Lower lobe of right lung (tissue), 2 donors: ENCODE data around the gene ZNF451. TPM values are rescaled to one million over a fixed set of nuclear protein-coding genes. Genes with fewer than 3 reads are reported as not detected.

Experiments used
- ATAC-seq, 2 donors: fragments of 200-7000 bp; cut with Tn5 transposase; one replicate each; pipeline ENCODE4 v1.9.1; 2020 to 2022; ENCODE audit warnings: mild to moderate bottlenecking in 2 of 2, moderate library complexity in 2 of 2
- DNase-seq: peaks from one replicate; pipeline ENCODE4 v3.0.0-alpha.2; 2020
- H3K27ac ChIP-seq: fragments of 200-600 bp; one replicate; pipeline ENCODE4 v1.8.0; 2022
- H3K27me3 ChIP-seq: fragments of 200-600 bp; one replicate; pipeline ENCODE4 v1.8.0; 2022; ENCODE audit warnings: low read depth
- H3K36me3 ChIP-seq: fragments of 200-600 bp; one replicate; pipeline ENCODE4 v1.8.0; 2022; ENCODE audit warnings: mild to moderate bottlenecking
- H3K4me1 ChIP-seq: fragments of 200-600 bp; one replicate; pipeline ENCODE4 v1.8.0; 2022
- H3K4me3 ChIP-seq: fragments of 200-600 bp; one replicate; pipeline ENCODE4 v1.8.0; 2022; ENCODE audit warnings: mild to moderate bottlenecking
- H3K9me3 ChIP-seq: fragments of 200-600 bp; one replicate; pipeline ENCODE4 v1.8.0; 2022
- intact Hi-C: fragments of 100-400 bp; cut with DNase I; formaldehyde crosslinking; loops from one replicate; pipeline ENCODE4 v1.11.0; 2022
- total RNA-seq: library from RNA; stranded (reverse); fragmentation: NEBNext Ultra II Directional; extraction: Animal tissue kit (Norgen Biotek cat#: 25700); gene quantifications from one replicate; pipeline ENCODE4 v1.2.1, GENCODE V29; 2021
- TF ChIP-seq, protein P1 (sequence below): fragments of 200-600 bp; IDR thresholded peaks from one replicate; pipeline ENCODE4 v1.8.0; 2022; ENCODE audit warnings: antibody characterized with exemption, mild to moderate bottlenecking
- donor health status: DM: no; HTN: yes; CAD: no; lungs with severe emphysema.

Gene ZNF451
- total RNA-seq, 1 donor from 2014 or later: 56.9 TPM

DNA sequence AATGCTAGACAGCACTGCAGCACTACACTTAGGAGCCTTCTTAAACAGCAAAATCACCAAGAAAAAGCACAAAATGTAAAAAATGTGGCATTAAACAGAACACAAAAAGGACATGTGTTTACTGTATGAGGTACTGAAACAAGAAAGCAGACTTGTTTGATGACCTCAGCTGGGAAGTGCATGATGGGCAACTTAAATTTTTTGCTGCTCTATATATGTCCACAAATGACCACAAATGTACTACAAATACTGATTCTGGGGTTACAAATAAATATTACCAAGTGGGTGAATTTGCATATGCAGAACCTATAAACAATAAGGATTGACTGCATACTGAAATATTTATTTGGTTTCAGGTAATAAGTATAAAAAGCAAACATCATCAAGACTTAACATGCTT lies 119.0 kb downstream of the ZNF451 start:
- ATAC-seq: no peak
- TF ChIP-seq, protein P1, sequence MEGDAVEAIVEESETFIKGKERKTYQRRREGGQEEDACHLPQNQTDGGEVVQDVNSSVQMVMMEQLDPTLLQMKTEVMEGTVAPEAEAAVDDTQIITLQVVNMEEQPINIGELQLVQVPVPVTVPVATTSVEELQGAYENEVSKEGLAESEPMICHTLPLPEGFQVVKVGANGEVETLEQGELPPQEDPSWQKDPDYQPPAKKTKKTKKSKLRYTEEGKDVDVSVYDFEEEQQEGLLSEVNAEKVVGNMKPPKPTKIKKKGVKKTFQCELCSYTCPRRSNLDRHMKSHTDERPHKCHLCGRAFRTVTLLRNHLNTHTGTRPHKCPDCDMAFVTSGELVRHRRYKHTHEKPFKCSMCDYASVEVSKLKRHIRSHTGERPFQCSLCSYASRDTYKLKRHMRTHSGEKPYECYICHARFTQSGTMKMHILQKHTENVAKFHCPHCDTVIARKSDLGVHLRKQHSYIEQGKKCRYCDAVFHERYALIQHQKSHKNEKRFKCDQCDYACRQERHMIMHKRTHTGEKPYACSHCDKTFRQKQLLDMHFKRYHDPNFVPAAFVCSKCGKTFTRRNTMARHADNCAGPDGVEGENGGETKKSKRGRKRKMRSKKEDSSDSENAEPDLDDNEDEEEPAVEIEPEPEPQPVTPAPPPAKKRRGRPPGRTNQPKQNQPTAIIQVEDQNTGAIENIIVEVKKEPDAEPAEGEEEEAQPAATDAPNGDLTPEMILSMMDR: no peak
- intact Hi-C loops: no loop called here
- no peak for DNase-seq
- Histone ChIP-seq H3K9me3 (no peaks in the 10 kb centered on the region), H3K27ac (no peak overlapping the region), H3K4me3 (no peak overlapping the region), H3K27me3 (no peaks in the 10 kb centered on the region), H3K4me1 (no peaks in the 10 kb centered on the region), H3K36me3 (no peaks in the 10 kb centered on the region)

DNA sequence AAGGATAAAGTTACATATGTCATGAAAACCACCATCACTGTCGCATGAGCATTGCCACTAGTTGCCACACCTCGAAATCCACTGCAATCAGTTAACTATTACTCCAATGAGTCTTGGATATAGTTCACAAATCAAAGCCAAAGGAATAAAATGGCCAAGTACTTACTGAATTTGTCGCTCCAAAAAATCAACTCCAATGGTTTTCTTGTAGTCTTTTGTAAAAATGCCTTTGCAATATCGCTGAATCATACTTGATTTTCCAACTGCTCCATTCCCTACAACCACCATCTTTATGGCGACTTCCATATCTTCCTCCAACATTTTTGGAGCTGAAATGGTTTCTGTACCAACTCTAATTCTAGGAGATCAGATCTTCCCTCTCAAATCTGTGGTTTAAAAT lies 120.1 kb downstream of the ZNF451 start:
- no peak for ATAC-seq
- TF ChIP-seq, protein P1: no peak
- DNase-seq: no peak
- H3K27ac ChIP-seq: no peak overlapping the region
- intact Hi-C loops: no loop called here
- no peaks in the 10 kb centered on the region for H3K27me3 ChIP-seq
- no peaks in the 10 kb centered on the region for H3K9me3 ChIP-seq
- H3K4me3 ChIP-seq: no peak overlapping the region
- no peaks in the 10 kb centered on the region for H3K36me3 ChIP-seq
- H3K4me1 ChIP-seq: no peaks in the 10 kb centered on the region

DNA sequence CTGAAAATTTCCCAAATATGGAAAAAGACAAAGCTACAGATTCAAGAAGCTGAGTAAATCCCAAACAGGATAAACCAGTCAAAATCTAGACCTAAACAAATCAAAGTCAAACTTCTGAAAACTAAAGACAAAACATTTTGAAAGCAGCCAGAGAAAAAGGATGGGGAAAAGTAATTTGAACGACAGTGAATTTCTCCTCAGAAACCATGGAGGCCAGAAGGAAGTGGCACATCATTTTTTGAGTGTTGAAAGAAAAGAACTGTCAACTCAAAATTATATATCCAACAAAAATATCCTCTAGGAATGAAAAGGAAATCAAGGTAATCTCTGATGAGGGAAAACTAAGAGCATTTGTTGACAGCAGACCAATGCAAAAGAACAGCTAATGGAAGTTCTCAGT lies 125.3 kb downstream of the ZNF451 start:
- TF ChIP-seq, protein P1: no peak
- H3K27ac ChIP-seq: no peak overlapping the region
- no peaks in the 10 kb centered on the region for H3K36me3 ChIP-seq
- no peaks in the 10 kb centered on the region for H3K27me3 ChIP-seq
- intact Hi-C loops: no loop called here
- no peaks in the 10 kb centered on the region for H3K9me3 ChIP-seq
- ATAC-seq: no peak
- DNase-seq: no peak
- no peak overlapping the region for H3K4me3 ChIP-seq
- H3K4me1 ChIP-seq: no peaks in the 10 kb centered on the region

DNA sequence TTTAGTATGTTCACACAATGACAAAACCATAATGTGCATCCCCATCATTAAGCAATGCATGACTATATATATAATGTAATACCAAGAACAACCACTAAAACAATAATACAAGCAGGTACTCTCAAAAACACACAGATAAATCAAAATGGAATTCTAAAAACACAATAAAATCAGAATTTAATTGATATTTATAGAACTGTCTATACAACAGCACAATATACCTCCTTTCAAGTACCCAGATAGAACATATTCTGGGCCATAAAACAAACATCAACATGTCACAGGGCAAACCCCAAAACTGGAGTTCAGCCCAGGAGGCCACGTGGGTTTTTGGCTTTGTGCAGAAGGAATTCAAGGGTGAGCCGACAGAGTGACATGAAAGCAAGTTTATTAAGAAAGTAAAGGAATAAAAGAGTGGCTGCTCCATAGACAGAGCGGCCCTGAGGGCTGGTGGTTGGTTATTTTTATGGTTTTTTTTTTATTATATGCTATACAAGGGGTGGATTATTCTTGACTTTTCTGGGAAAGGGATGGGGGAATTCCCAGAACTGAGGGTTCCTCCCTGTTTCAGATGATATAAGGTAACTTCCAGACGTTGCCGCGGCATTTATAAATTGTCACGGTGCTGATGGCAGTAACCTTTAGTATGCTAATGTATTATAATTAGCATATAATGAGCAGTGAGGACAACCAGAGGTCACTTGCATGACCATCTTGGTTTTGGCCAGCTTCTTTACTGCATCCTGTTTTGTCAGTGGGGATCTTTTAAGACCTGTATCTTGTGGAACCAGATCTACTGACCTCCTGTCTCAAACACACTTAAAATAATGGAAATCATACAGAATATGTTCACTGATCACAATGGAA lies 126.5 kb downstream of the ZNF451 start:
- intact Hi-C loops: no loop called here

DNA sequence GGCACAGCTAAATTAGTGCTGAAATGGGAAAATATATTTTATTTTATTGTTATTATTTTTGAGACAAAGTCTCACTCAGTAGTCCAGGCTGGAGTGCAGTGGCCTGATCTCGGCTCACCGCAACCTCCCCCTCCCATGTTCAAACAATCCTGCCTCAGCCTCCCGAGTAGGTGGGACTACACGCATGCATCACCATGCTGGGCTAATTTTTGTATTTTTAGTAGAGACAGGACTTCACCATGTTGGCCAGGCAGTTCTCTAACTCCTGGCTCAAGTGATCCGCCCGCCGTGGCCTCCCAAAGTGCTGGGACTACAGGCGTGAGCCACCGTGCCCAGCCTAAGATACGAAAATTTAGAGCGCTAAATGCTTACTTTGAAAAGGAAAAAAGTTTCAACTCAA lies 127.3 kb downstream of the ZNF451 start:
- TF ChIP-seq, protein P1: no peak
- Histone ChIP-seq H3K9me3 (no peaks in the 10 kb centered on the region), H3K27me3 (no peaks in the 10 kb centered on the region), H3K4me1 (no peaks in the 10 kb centered on the region), H3K4me3 (no peak overlapping the region), H3K36me3 (no peaks in the 10 kb centered on the region), H3K27ac (no peak overlapping the region)
- intact Hi-C loops: no loop called here
- DNase-seq (no peak), ATAC-seq (no peak)

More for the DNA sequence above, 126.5 kb downstream of the ZNF451 start:
- DNase-seq: no peak
- no peak overlapping the region for H3K27ac ChIP-seq
- TF ChIP-seq, protein P1: no peak
- H3K4me3 ChIP-seq: no peak overlapping the region
- H3K9me3 ChIP-seq: no peaks in the 10 kb centered on the region
- no peaks in the 10 kb centered on the region for H3K4me1 ChIP-seq
- no peaks in the 10 kb centered on the region for H3K36me3 ChIP-seq
- no peaks in the 10 kb centered on the region for H3K27me3 ChIP-seq
- no peak for ATAC-seq

Other genes with a start within 250 kb of the ZNF451 start
- gene BEND6, start 135.1 kb upstream of the ZNF451 start, total RNA-seq: 0.32 TPM
- 10.2 TPM for gene KIAA1586, start 43.5 kb upstream of the ZNF451 start, total RNA-seq
- gene BAG2, start 82.1 kb downstream of the ZNF451 start, total RNA-seq: 5.1 TPM
- gene RAB23, start 132.1 kb downstream of the ZNF451 start, total RNA-seq: 11.3 TPM
- gene PRIM2, start 227.4 kb downstream of the ZNF451 start, total RNA-seq: 9.1 TPM